ENCODE measurements around the gene SHPK.

The SHPK gene

GRCh38 chr17:3576970-3577369 is 59.1 kb downstream of the SHPK start:
- TF ChIP-seq CTCF (IDR thresholded peaks at IDR 0.05; ENCODE audit: control insufficient read depth, extremely low read depth, insufficient read depth), result no peak
- H3K4me3 ChIP-seq (ENCODE audit: low read depth, low read length), result no peak overlapping the region
- DNase-seq (ENCODE audit: low read depth), result no peak

DNA sequence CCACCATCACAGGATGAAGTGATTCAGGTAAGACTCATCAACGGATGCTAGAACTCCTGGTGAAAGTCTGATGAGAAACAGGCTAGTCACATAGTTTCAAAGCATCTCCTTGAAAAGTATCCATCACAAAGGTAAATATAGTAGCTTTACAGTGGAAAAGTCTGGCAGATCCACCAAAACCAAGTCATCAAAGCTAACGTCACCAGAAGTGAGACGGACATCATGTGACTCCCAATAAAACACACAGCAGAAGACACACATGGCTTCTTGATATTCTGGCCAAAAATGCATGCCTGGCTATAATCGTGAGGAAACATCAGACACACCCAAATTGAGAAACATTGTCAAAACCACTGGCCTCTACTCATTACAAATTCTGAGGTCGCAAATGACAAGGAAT is 60.5 kb downstream of the SHPK start:
- DNase-seq (ENCODE audit: low read depth), result no peak
- TF ChIP-seq CTCF (IDR thresholded peaks at IDR 0.05; ENCODE audit: control insufficient read depth, extremely low read depth, insufficient read depth), result no peak
- no peak overlapping the region for H3K4me3 ChIP-seq (ENCODE audit: low read depth, low read length)

DNA sequence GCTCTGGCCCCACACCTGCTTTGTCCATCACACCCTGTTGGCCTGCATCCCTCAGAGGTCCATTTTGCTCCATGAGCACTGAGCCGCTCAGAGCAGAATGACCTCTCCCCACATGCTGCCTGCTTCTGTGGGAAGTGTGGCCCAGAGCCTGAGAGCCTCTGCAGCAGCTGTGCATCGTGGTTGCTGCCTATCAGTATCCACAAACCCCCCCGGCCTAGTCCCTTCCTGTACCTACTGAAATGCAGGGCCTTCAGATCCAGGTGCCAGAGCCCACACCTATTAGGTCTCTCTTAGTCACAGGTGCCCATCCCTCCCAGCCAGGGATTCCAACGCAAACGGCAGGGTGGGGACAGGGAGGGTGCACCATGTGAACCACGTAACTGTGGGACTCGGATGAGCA is 61.8 kb downstream of the SHPK start:
- no peak overlapping the region for H3K4me3 ChIP-seq (ENCODE audit: low read depth, low read length)
- no peak for TF ChIP-seq CTCF (IDR thresholded peaks at IDR 0.05; ENCODE audit: control insufficient read depth, extremely low read depth, insufficient read depth)
- no peak for DNase-seq (ENCODE audit: low read depth)

GRCh38 chr17:3573246-3574100 is 62.6 kb downstream of the SHPK start:
- no peak overlapping the region for H3K4me3 ChIP-seq (ENCODE audit: low read depth, low read length)

GRCh38 chr17:3572231-3572630 is 63.8 kb downstream of the SHPK start:
- TF ChIP-seq CTCF (IDR thresholded peaks at IDR 0.05; ENCODE audit: control insufficient read depth, extremely low read depth, insufficient read depth), result no peak
- DNase-seq (ENCODE audit: low read depth), result no peak
- H3K4me3 ChIP-seq (ENCODE audit: low read depth, low read length), result no peak overlapping the region

More at GRCh38 chr17:3573246-3574100, 62.6 kb downstream of the SHPK start:
- no peak for TF ChIP-seq CTCF (IDR thresholded peaks at IDR 0.05; ENCODE audit: control insufficient read depth, extremely low read depth, insufficient read depth)
- no peak for DNase-seq (ENCODE audit: low read depth)

DNA sequence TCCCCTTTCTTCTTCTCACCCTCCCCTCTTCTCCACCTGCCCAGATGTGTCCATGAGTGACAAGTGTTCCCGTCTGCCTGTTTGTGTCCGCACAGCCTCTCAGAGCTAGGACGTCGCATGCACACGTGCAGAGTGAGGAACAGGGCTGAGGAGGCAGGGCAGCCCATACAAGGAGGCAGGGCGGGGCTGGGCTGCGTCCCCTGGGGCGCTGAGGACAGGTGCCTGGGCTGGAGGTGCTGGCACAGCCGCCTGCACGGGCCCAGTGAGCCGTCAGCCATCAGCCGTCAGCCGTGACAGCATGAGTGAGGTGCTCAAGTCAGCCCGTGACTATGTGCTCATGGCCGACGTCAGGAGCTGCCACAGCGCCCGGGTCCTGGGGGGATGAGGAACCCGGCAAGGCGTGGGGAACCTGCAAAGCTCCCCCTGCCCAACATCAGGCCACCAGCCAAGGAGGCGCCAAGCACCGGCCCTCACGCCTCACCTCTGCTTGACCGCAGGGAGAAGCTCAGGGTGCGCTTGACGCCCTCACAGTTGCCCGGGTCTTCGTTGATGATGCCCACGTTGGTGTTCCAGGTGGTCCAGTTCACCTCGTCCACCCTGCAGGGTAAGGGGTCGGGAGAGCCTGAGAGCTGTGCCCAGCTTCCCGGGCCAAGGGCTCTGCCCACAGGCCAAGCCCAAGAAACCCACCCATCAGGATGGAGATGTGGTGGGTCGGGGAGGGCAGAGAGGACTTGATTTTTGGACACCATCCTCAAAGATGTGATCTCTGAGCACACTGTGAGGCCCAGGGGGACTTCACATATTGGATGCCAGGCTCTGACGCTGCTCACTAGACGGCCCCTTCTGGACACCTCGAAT is 64.8 kb downstream of the SHPK start:
- no peak overlapping the region for H3K4me3 ChIP-seq (ENCODE audit: low read depth, low read length)
- no peak for DNase-seq (ENCODE audit: low read depth)
- TF ChIP-seq CTCF (IDR thresholded peaks at IDR 0.05; ENCODE audit: control insufficient read depth, extremely low read depth, insufficient read depth), result no peak
